SH-SY5Y (cell line): ENCODE results near the gene CDH11.

ENCODE experiments used
- GATA2 ChIP-seq: IDR thresholded peaks from 2 replicates; pipeline ENCODE4 v1.6.1; 2011; ENCODE audit warnings: mild to moderate bottlenecking, low read depth, low read length
- GATA3 ChIP-seq: IDR thresholded peaks from 2 replicates; pipeline ENCODE4 v1.6.1; 2011; ENCODE audit warnings: low read depth, mild to moderate bottlenecking, low read length, moderate library complexity

- TF ChIP-seq GATA2 (no peak), GATA3 (no peak)
These were observed 171.6 kb downstream of the CDH11 start for GRCh38 chr16:64950262-64950661.
